Activated CD8-positive, alpha-beta memory T cell treated with anti-CD3 and anti-CD28 coated beads, Interleukin-2, amount 10 ng/mL, durations not matched to agents 7 days and 5 days (primary cell): ENCODE measurements around the gene PRXL2B. TPM values are rescaled to one million over a fixed set of nuclear protein-coding genes. Genes with fewer than 3 reads are reported as not detected.
"Not testable (repeated sequence)": the region's sequence is repeated elsewhere in the genome, so short reads cannot be mapped to it uniquely, and the experiment has no call there.

Experiments
- ATAC-seq: fragments of 150-1000 bp; cut with Tn5 transposase; one replicate; pipeline ENCODE4 v1.10.0; 2021; ENCODE audit warnings: moderate library complexity
- CTCF ChIA-PET: fragments of 350-600 bp; sonication (Branson Sonifier 250); formaldehyde crosslinking; loops from one replicate; lab custom pipeline; 2021; ENCODE audit warnings: antibody characterized with exemption; lab: Charles Lee
- DNase-seq: peaks from one replicate; pipeline ENCODE4 v3.0.0-alpha.2; 2020
- H3K27ac Mint-ChIP-seq: one replicate; pipeline ENCODE4 v1.8.0; 2021; ENCODE audit warnings: mild to moderate bottlenecking, mixed read lengths
- H3K27me3 Mint-ChIP-seq: one replicate; pipeline ENCODE4 v1.8.0; 2021; ENCODE audit warnings: mixed read lengths
- H3K36me3 Mint-ChIP-seq: one replicate; pipeline ENCODE4 v1.8.0; 2021; ENCODE audit warnings: mild to moderate bottlenecking, mixed read lengths
- H3K4me1 Mint-ChIP-seq: one replicate; pipeline ENCODE4 v1.8.0; 2021; ENCODE audit warnings: mixed read lengths
- H3K4me3 Mint-ChIP-seq: one replicate; pipeline ENCODE4 v1.8.0; 2021; ENCODE audit warnings: mild to moderate bottlenecking, moderate library complexity, mixed read lengths
- H3K9me3 Mint-ChIP-seq: one replicate; pipeline ENCODE4 v1.8.0; 2022; ENCODE audit warnings: low read depth, mixed read lengths
- total RNA-seq, 2 experiments: library from RNA; stranded (reverse); gene quantifications; one replicate each; pipeline ENCODE4 v1.2.3, GENCODE V29; 2021

Gene PRXL2B
- total RNA-seq, 2 experiments from 2014 or later: 22.4 to 26.2 TPM

DNA sequence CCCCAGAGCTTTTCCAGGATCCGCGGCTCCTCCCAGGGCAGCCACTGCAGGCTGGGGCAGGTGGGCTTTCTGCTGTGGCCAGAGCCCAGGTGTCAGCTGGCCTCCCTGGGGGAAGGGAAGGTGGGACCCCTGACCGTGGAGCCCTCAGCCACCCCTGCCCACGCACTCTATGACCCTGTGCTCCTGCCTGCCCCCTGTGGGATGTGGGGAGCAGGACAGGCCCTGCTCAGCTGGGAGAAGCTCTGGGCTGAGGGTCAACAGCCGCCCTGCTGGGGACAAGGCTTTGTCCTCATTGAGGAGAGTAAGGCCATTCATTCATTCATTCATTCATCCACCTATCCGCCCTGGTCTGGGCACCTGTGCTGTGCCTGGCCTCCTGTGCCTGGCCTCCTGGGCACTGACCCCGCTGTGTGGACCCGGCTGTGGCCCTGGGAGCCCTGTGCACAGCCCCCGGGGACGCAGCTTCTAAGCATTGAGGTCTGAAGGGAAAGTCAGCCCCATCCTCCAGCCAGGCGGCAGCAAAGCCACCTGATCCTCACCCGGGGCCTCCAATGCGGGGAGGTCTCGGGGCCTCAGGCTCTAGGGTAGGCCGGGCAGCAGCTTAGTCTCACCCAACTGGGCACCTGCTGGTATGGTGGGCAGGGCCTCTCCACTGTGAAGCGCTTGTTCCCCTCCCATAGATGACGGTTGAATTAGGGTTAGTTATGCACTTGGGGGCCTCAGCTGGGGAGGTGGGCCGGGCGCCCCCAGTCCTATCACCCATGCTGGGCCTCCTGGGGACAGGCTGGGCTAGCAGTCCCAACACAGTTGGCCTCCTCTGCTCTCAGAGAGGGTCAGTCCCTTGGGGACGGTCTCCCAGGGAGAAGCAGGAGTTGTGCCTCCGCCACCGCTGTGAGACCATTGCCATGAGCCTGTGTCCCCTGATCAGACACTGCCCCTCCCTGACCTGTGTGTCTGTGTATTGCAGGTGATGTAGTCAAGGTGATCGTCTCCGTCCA, 24.4 kb upstream of the PRXL2B start:
- Mint-ChIP-seq H3K9me3 (no peaks in the 10 kb centered on the region), H3K27ac (no peak overlapping the region), H3K4me3 (no peak overlapping the region), H3K27me3 (no peaks in the 10 kb centered on the region), H3K36me3 (peaks cover 8% of the 10 kb centered on the region), H3K4me1 (peaks cover 15% of the 10 kb centered on the region)
- no peak for ATAC-seq
- no peak for DNase-seq
- CTCF ChIA-PET: interaction anchor here (0.7 to 2.6 kb wide), 8 partner anchors 10 to 78 kb away, joined by 3 to 25 read pairs (median 6); partner anchors contain the start of gene PANK4

DNA sequence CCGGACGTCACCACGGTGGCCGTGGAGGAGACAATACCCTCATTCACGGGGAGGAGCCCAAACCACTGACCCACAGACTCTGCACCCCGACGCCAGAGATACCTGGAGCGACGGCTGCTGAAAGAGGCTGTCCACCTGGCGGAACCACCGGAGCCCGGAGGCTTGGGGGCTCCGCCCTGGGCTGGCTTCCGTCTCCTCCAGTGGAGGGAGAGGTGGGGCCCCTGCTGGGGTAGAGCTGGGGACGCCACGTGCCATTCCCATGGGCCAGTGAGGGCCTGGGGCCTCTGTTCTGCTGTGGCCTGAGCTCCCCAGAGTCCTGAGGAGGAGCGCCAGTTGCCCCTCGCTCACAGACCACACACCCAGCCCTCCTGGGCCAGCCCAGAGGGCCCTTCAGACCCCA, 23.4 kb upstream of the PRXL2B start:
- H3K27me3 Mint-ChIP-seq: no peaks in the 10 kb centered on the region
- no peak overlapping the region for H3K4me3 Mint-ChIP-seq
- H3K36me3 Mint-ChIP-seq: peaks cover 8% of the 10 kb centered on the region
- peaks cover 8% of the 10 kb centered on the region for H3K4me1 Mint-ChIP-seq
- H3K9me3 Mint-ChIP-seq: no peaks in the 10 kb centered on the region
- CTCF ChIA-PET: interaction anchor here (1.1 kb wide), 1 partner anchor 15 kb away, joined by 3 read pairs; no protein-coding TSS in a partner anchor
- no peak for ATAC-seq
- DNase-seq: no peak
- no peak overlapping the region for H3K27ac Mint-ChIP-seq

DNA sequence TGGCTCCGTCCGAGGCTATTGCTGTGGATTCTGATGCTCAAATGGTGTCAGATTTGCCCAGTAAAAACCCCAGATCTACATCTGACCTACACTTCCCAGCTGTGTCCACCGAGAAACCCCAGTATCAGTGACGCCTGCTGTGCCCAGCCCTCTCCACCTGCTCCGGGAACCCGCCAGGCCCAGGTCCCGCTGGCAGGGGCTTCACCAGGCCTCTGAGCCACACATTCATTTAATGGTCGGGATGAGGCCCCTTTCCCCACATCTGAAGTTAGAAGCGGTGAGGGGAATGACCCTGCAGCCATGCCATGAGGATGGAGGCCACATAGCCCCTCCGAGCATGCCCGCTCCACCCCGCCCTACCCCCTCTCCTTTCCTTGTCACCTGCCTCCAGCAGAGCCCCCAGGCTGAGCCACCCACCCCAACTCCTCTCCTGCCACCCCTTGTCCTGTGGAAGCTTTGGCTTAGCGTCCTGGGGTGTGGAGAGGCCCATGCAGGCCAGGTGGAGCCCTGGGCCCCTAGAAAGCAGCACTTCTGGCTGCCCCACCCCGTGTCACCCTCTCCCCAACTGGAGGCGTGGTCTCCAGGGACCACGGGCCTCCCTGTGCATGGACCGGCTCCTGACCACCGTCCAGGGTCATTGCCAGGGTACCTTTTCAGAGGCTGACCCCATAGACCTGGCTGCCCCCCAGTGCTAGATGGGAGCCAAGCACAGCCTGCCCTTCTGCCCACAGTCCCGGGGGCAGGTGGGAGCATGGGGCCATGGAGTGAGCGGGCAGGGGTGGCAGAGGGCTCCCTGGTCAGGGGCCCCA, 22.4 kb upstream of the PRXL2B start:
- CTCF ChIA-PET: interaction anchor here (1.9 kb wide), 1 partner anchor 9 kb away, joined by 10 read pairs; the partner anchor contains the start of gene TNFRSF14
- Mint-ChIP-seq H3K4me1 (peaks cover 3% of the 10 kb centered on the region), H3K27me3 (no peaks in the 10 kb centered on the region), H3K9me3 (no peaks in the 10 kb centered on the region), H3K4me3 (no peak overlapping the region), H3K27ac (no peak overlapping the region), H3K36me3 (peaks cover 4% of the 10 kb centered on the region)
- DNase-seq: no peak
- ATAC-seq: no peak

DNA sequence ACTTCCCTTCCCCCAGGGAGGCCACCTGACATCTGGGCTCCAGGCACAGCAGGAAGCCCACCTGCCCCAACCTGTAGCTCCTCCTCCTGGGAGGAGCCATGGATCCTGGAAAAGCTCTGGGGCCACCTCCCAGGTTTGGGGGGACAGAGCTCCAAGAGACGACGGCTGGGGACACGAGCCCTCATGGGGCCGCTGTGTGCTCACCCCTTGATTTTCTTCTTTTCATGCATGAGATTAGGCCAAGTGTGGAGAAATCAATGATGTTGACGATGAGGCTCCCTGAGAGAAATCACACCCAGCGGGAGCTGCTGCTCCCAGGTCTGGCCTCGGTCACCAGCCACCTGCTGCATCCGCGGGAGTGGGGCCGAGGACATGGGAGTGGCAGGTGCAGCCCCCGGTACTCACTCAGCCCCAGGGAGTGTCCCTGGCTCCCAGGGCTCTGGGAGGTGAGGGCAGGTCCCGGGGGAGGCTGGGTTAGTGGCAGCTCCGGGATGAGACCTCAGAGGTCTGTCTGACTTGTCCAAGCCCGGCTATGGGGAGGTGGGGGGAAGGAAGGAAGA, 21.7 kb upstream of the PRXL2B start:
- Mint-ChIP-seq H3K4me1 (peaks cover 3% of the 10 kb centered on the region), H3K27me3 (no peaks in the 10 kb centered on the region), H3K27ac (no peak overlapping the region), H3K9me3 (no peaks in the 10 kb centered on the region), H3K36me3 (peaks cover 4% of the 10 kb centered on the region), H3K4me3 (no peak overlapping the region)
- ATAC-seq (no peak), DNase-seq (no peak)
- CTCF ChIA-PET: interaction anchor here (1.1 to 1.9 kb wide), 2 partner anchors 10 to 12 kb away, joined by 3 to 10 read pairs; partner anchors contain the start of gene TNFRSF14

DNA sequence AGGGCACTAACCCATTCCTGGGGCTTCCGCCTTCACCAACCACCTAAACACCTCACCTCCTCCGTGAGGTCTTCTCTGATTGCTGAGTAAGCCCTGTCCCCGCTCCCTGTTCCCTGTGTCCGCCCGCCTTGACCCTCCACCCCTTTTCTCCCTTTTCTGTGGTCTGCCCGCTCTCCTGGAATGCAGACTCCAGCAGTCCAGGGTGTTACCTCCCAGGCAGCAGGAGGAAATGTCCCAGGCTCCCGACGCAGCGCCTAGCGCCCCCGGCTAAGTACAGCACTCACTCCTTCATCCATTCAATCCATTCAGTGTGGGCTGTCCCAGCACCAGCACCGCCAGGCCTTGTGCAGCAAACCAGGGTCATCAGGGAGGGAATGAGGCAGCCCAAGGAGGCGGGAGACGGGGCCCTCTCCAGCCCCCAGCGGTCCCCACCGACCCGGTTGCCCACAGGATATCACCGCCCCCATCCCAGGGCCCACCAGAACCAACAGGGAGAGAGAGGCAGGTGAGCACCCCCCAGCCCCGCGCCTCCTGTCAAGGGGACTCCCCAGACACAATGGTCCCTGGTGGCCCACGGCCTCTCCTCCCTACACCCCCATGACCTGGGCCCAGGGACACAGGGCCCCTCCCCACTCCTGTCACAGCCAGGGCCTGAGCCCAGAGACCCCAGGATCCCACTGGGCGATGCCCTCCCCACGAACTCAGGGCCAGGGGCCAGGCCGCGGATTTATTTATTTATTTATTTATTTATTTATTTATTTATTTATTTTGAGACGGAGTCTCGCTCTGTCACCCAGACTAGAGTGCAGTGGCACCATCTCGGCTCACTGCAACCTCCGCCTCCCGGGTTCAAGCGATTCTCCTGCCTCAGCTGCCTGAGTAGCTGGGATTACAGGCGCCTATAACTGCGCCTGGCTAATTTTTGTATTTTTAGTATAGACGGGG, 20.2 kb upstream of the PRXL2B start:
- no peak overlapping the region for H3K27ac Mint-ChIP-seq
- H3K36me3 Mint-ChIP-seq: peaks cover 2% of the 10 kb centered on the region
- H3K9me3 Mint-ChIP-seq: no peaks in the 10 kb centered on the region
- DNase-seq: no peak
- CTCF ChIA-PET: interaction anchor here (1.9 kb wide), 1 partner anchor 11 kb away, joined by 10 read pairs; the partner anchor contains the start of gene TNFRSF14
- no peaks in the 10 kb centered on the region for H3K27me3 Mint-ChIP-seq
- H3K4me1 Mint-ChIP-seq: no peaks in the 10 kb centered on the region
- H3K4me3 Mint-ChIP-seq: no peak overlapping the region
- no peak for ATAC-seq

DNA sequence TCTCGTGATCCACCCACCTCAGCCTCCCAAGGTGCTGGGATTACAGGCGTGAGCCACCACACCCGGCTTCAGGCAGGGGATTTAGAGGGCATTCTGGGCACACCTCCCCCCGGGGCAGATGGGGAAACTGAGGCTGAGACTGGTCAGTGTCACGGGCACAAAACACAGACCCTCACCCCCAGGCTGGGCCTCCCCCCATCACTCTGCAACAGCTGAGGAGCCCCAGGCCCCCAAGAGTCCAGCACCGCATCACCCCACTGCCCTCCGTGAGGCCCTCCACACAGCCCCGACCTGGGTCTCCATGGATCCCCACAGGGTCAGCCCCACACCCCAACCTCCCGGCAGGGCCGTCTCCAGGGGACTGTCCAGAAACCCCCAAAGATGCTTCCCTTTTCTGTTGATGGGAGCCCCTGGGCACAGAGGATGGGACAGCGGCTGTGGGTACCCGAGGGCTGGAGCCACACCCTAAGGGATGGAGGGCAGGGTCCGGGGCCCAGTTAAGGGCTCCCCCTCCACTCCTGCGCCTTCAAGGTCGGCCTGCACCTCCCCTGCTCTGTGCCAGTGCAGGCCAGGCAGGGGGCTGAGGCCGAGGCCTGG, 19.4 kb upstream of the PRXL2B start:
- ATAC-seq: no peak
- DNase-seq: no peak

DNA sequence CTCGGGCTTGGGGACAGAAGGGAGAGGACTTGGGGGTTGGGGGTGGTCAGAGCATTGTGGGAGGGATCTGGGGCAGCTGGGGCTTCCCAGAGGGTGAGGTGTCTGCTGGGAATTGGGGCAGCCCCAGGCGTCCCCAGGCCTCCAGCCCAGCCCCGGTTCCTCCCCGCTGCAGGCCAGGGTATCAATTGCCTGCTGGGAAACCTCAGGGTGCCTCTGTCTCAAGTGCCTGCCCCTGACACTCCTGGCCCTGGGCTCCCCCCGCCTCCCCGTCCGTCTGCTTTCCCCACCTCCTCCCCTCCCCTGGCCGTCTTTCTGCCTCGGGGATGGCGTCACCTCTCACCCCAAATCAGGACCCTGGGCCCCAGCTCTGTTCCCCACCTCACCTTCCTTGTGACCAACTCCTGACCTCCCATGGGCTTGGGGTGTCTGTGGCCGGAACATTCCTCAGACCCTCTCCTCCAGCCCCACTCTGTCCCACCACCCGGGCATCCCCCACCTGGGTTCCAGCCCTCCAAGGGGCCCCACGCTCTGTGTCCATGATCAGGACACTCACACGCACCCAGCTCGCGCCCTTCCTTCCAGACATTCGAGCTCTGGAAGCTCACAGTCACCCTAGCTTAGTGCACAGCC, 18.3 kb upstream of the PRXL2B start:
- H3K9me3 Mint-ChIP-seq, DNase-seq, CTCF ChIA-PET, ATAC-seq, H3K4me1 Mint-ChIP-seq, H3K27me3 Mint-ChIP-seq, H3K27ac Mint-ChIP-seq, H3K4me3 Mint-ChIP-seq, H3K36me3 Mint-ChIP-seq: not testable (repeated sequence)

More for the DNA sequence above, 19.4 kb upstream of the PRXL2B start:
- Mint-ChIP-seq H3K9me3 (no peaks in the 10 kb centered on the region), H3K36me3 (peaks cover 1% of the 10 kb centered on the region), H3K4me3 (no peak overlapping the region), H3K4me1 (no peaks in the 10 kb centered on the region), H3K27me3 (no peaks in the 10 kb centered on the region), H3K27ac (no peak overlapping the region)
- CTCF ChIA-PET: no interaction called here

DNA sequence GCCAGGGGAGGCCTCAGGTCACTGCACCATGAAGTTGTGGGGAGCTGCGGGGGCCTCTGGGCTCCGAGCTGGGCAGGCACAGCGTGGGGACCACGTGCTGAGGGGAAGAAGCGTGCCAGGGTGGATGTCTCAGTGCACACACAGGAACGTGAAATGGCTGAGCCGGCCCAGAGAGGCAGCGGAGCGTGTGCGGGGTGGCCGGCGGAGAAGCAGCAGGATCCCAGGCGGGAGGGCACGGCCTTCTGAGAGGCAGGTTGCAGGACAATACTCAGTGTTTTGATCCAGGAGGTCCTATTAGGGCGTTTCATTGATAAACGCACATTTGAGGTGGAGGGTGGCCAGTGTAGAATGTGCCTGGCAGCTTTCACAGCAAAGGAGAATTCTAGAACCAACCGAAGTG, 17.5 kb upstream of the PRXL2B start:
- Mint-ChIP-seq H3K27me3 (peaks cover 3% of the 10 kb centered on the region), H3K9me3 (peaks cover 13% of the 10 kb centered on the region), H3K4me1 (no peaks in the 10 kb centered on the region), H3K27ac (no peak overlapping the region), H3K4me3 (no peak overlapping the region), H3K36me3 (peaks cover 3% of the 10 kb centered on the region)
- DNase-seq (no peak), ATAC-seq (no peak)
- CTCF ChIA-PET: no interaction called here

DNA sequence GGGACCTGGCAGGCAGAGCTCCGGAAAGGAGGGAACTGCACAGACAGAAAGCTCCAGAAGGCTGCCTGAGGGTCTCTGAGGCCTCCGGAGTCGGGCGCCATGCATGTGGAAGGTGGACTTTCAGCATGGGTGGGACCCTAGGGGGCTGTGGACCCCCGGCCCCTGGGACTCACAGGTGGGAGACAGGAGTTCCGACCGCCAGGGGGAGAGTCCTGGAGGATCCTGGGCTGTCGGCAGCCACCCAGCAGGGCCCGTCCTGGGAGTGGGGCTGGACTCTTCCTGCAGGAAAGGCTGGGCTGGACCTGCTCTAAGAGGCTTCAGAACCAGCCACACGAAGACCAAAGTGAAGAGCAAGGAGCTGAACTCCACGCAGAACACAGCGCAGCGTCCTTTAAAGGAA, 16.9 kb upstream of the PRXL2B start:
- ATAC-seq, H3K4me3 Mint-ChIP-seq, H3K27me3 Mint-ChIP-seq, CTCF ChIA-PET, H3K27ac Mint-ChIP-seq, H3K36me3 Mint-ChIP-seq, DNase-seq, H3K4me1 Mint-ChIP-seq: not testable (repeated sequence)
- peaks cover 14% of the 10 kb centered on the region for H3K9me3 Mint-ChIP-seq

DNA sequence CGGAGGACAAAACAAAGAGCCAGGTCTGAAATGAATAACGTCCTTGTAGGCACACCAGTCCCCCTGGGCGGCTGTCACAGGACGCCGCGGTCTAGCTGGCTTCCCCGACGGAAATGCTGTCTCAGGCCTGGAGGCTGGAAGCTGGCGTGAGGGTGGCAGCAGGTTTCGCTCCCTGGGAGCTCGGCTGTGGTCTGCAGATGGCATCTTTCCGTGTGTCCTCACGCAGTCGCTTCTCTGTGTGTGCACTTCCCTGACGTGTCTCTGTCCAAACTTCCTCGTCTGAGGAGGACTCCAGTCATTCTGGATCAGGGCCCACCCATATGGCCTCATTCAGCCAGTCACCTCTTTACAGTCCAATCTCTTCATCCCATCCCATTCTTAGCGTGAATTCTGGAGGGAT, 16.2 kb upstream of the PRXL2B start:
- no peak for ATAC-seq
- H3K27me3 Mint-ChIP-seq: peaks cover 3% of the 10 kb centered on the region
- CTCF ChIA-PET: no interaction called here

DNA sequence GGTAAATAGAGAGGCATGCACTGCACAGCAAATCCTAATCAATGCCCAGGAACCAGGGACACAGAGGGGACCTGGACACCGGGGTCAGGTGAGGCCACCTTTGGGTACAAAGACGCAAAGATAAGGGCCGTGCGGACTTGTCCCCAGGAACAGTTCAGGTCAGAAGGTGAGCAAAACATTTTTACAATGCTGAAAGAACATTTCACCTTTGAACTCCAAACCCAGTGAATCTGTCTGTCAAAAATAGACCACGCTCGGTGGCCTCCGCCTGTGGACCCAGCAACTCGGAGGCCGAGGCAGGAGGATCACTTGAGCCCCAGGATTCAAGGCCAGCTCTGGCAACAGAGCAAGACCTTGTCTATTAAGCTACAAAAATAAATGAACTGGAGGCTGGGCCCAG, 15.2 kb upstream of the PRXL2B start:
- Mint-ChIP-seq H3K4me3 (no peak overlapping the region), H3K9me3 (peaks cover 14% of the 10 kb centered on the region)
- CTCF ChIA-PET: interaction anchor here (1.5 to 2.1 kb wide), 2 partner anchors 10 to 15 kb away, joined by 3 to 12 read pairs; partner anchors contain the start of gene PRXL2B

More for the DNA sequence above, 16.2 kb upstream of the PRXL2B start:
- H3K36me3 Mint-ChIP-seq: peaks cover 3% of the 10 kb centered on the region
- DNase-seq: no peak
- H3K4me1 Mint-ChIP-seq: peaks cover 4% of the 10 kb centered on the region
- no peak overlapping the region for H3K27ac Mint-ChIP-seq
- no peak overlapping the region for H3K4me3 Mint-ChIP-seq
- H3K9me3 Mint-ChIP-seq: peaks cover 14% of the 10 kb centered on the region

More for the DNA sequence above, 15.2 kb upstream of the PRXL2B start:
- ATAC-seq (no peak), DNase-seq (no peak)
- Mint-ChIP-seq H3K36me3 (peaks cover 3% of the 10 kb centered on the region), H3K27ac (no peak overlapping the region), H3K4me1 (peaks cover 9% of the 10 kb centered on the region), H3K27me3 (peaks cover 3% of the 10 kb centered on the region)
